ENCODE data around the gene PLEKHA1.

PLEKHA1 gene

GRCh38 chr10:122417667-122418066, 43.2 kb downstream of the PLEKHA1 start:
- H3K4me2 ChIP-seq (ENCODE audit: low read length, poor library complexity, severe bottlenecking), result no peak overlapping the region
- no peaks in the 10 kb centered on the region for H3K9me3 ChIP-seq (ENCODE audit: control insufficient read depth, low read length)
- peaks cover 3 to 41% of the 10 kb centered on the region in 2 experiments for H3K36me3 ChIP-seq (ENCODE audit: control insufficient read depth in 1 of 2, insufficient read depth in 2 of 2, low read depth in 1 of 2, low read length in 2 of 2)
- H2BK120ac ChIP-seq (ENCODE audit: low read depth, low read length), result no peak overlapping the region
- no peak overlapping the region for H3K23ac ChIP-seq (ENCODE audit: low read length in 2 of 2)
- H2BK15ac ChIP-seq (ENCODE audit: low read depth, poor library complexity, severe bottlenecking), result no peak overlapping the region
- peaks cover 18% of the 10 kb centered on the region for H3K79me1 ChIP-seq (replicated peaks; ENCODE audit: low read length, poor library complexity, severe bottlenecking)
- no peak for DNase-seq
- H3K9ac ChIP-seq (ENCODE audit: low read length), result no peak overlapping the region
- H3K27me3 ChIP-seq (ENCODE audit: control insufficient read depth in 1 of 2, insufficient read depth in 1 of 2, low read length in 2 of 2), result no peaks in the 10 kb centered on the region
- 94% methylated on average over 2 of the region's 2 CpGs for WGBS
- H4K91ac ChIP-seq (ENCODE audit: low read length), result no peak overlapping the region
- no peak overlapping the region for H3K18ac ChIP-seq (ENCODE audit: low read depth in 1 of 2, low read length in 2 of 2)
- no peak overlapping the region for H2BK5ac ChIP-seq (ENCODE audit: low read depth, low read length, poor library complexity, severe bottlenecking)
- H2BK12ac ChIP-seq (ENCODE audit: low read length in 2 of 2), result no peak overlapping the region
- no peak overlapping the region for H3K27ac ChIP-seq (ENCODE audit: low read length, poor library complexity, severe bottlenecking)
- H2AFZ ChIP-seq (ENCODE audit: low read depth, low read length), result no peak overlapping the region
- no peak overlapping the region for H3K4ac ChIP-seq (ENCODE audit: low read depth in 1 of 2, low read length in 2 of 2)
- no peak overlapping the region for H3K4me3 ChIP-seq (ENCODE audit: insufficient read depth in 1 of 2, low read depth in 1 of 2, low read length in 2 of 2)
- H3K14ac ChIP-seq (ENCODE audit: low read length in 2 of 2), result no peak overlapping the region
- no peaks in the 10 kb centered on the region for H3K4me1 ChIP-seq (ENCODE audit: control insufficient read depth, insufficient read depth, low read depth, low read length)
- H4K8ac ChIP-seq (ENCODE audit: low read length), result no peak overlapping the region
- no peak overlapping the region for H2AK5ac ChIP-seq (ENCODE audit: low read length, severe bottlenecking)

GRCh38 chr10:122419016-122419415, 44.5 kb downstream of the PLEKHA1 start:
- peaks cover 3 to 35% of the 10 kb centered on the region in 2 experiments for H3K36me3 ChIP-seq (ENCODE audit: control insufficient read depth in 1 of 2, insufficient read depth in 2 of 2, low read depth in 1 of 2, low read length in 2 of 2)
- H2BK5ac ChIP-seq (ENCODE audit: low read depth, low read length, poor library complexity, severe bottlenecking), result no peak overlapping the region
- H3K18ac ChIP-seq (ENCODE audit: low read depth in 1 of 2, low read length in 2 of 2), result no peak overlapping the region
- no peak overlapping the region for H2AFZ ChIP-seq (ENCODE audit: low read depth, low read length)
- H3K23ac ChIP-seq (ENCODE audit: low read length in 2 of 2), result no peak overlapping the region
- H3K27ac ChIP-seq (ENCODE audit: low read length, poor library complexity, severe bottlenecking), result no peak overlapping the region
- no peak overlapping the region for H2BK120ac ChIP-seq (ENCODE audit: low read depth, low read length)
- H3K9ac ChIP-seq (ENCODE audit: low read length), result no peak overlapping the region
- H4K8ac ChIP-seq (ENCODE audit: low read length), result no peak overlapping the region
- H3K9me3 ChIP-seq (ENCODE audit: control insufficient read depth, low read length), result no peaks in the 10 kb centered on the region
- no peaks in the 10 kb centered on the region for H3K27me3 ChIP-seq (ENCODE audit: control insufficient read depth in 1 of 2, insufficient read depth in 1 of 2, low read length in 2 of 2)
- 100% methylated on average over 1 of the region's 1 CpG for WGBS
- H2AK5ac ChIP-seq (ENCODE audit: low read length, severe bottlenecking), result no peak overlapping the region
- H3K14ac ChIP-seq (ENCODE audit: low read length in 2 of 2), result no peak overlapping the region
- no peak overlapping the region for H3K4me2 ChIP-seq (ENCODE audit: low read length, poor library complexity, severe bottlenecking)
- H3K4me1 ChIP-seq (ENCODE audit: control insufficient read depth, insufficient read depth, low read depth, low read length), result no peaks in the 10 kb centered on the region
- H4K91ac ChIP-seq (ENCODE audit: low read length), result no peak overlapping the region
- H2BK12ac ChIP-seq (ENCODE audit: low read length in 2 of 2), result no peak overlapping the region
- H3K4me3 ChIP-seq (ENCODE audit: insufficient read depth in 1 of 2, low read depth in 1 of 2, low read length in 2 of 2), result no peak overlapping the region
- H2BK15ac ChIP-seq (ENCODE audit: low read depth, poor library complexity, severe bottlenecking), result no peak overlapping the region
- DNase-seq, result no peak
- H3K4ac ChIP-seq (ENCODE audit: low read depth in 1 of 2, low read length in 2 of 2), result no peak overlapping the region
- peaks cover 18% of the 10 kb centered on the region for H3K79me1 ChIP-seq (replicated peaks; ENCODE audit: low read length, poor library complexity, severe bottlenecking)

- Histone ChIP-seq H2AK5ac (ENCODE audit: low read length, severe bottlenecking) (no peak overlapping the region), H3K9ac (ENCODE audit: low read length) (peak overlapping the region; percentile 71), H3K23ac (ENCODE audit: low read length in 2 of 2) (no peak overlapping the region), H2BK120ac (ENCODE audit: low read depth, low read length) (no peak overlapping the region), H2BK15ac (ENCODE audit: low read depth, poor library complexity, severe bottlenecking) (no peak overlapping the region), H3K27me3 (ENCODE audit: control insufficient read depth in 1 of 2, insufficient read depth in 1 of 2, low read length in 2 of 2) (no peaks in the 10 kb centered on the region), H3K4me1 (ENCODE audit: control insufficient read depth, insufficient read depth, low read depth, low read length) (no peaks in the 10 kb centered on the region), H3K9me3 (ENCODE audit: control insufficient read depth, low read length) (no peaks in the 10 kb centered on the region), H3K14ac (ENCODE audit: low read length in 2 of 2) (no peak overlapping the region), H3K79me1 (replicated peaks; ENCODE audit: low read length, poor library complexity, severe bottlenecking) (peaks cover 16% of the 10 kb centered on the region), H3K27ac (ENCODE audit: low read length, poor library complexity, severe bottlenecking) (no peak overlapping the region), H3K4me3 (ENCODE audit: insufficient read depth in 1 of 2, low read depth in 1 of 2, low read length in 2 of 2) (peak overlapping the region in 1 of 2 experiments; percentile 5), H2AFZ (ENCODE audit: low read depth, low read length) (no peak overlapping the region), H3K4ac (ENCODE audit: low read depth in 1 of 2, low read length in 2 of 2) (no peak overlapping the region), H4K8ac (ENCODE audit: low read length) (no peak overlapping the region), H3K4me2 (ENCODE audit: low read length, poor library complexity, severe bottlenecking) (no peak overlapping the region), H4K91ac (ENCODE audit: low read length) (no peak overlapping the region), H2BK5ac (ENCODE audit: low read depth, low read length, poor library complexity, severe bottlenecking) (no peak overlapping the region), H2BK12ac (ENCODE audit: low read length in 2 of 2) (no peak overlapping the region), H3K36me3 (ENCODE audit: control insufficient read depth in 1 of 2, insufficient read depth in 2 of 2, low read depth in 1 of 2, low read length in 2 of 2) (peaks cover 3 to 37% of the 10 kb centered on the region in 2 experiments), H3K18ac (ENCODE audit: low read depth in 1 of 2, low read length in 2 of 2) (no peak overlapping the region)
- WGBS, result 50% methylated on average over 1 of the region's 3 CpGs
- DNase-seq, result no peak
Observed at GRCh38 chr10:122419876-122420623, 45.5 kb downstream of the PLEKHA1 start.

GRCh38 chr10:122420624-122421007, 46.1 kb downstream of the PLEKHA1 start:
- H2BK5ac ChIP-seq (ENCODE audit: low read depth, low read length, poor library complexity, severe bottlenecking), result no peak overlapping the region
- no peak overlapping the region for H3K14ac ChIP-seq (ENCODE audit: low read length in 2 of 2)
- H4K8ac ChIP-seq (ENCODE audit: low read length), result no peak overlapping the region
- H2AFZ ChIP-seq (ENCODE audit: low read depth, low read length), result no peak overlapping the region
- no peak overlapping the region for H2BK12ac ChIP-seq (ENCODE audit: low read length in 2 of 2)
- H2AK5ac ChIP-seq (ENCODE audit: low read length, severe bottlenecking), result no peak overlapping the region
- no peak overlapping the region for H4K91ac ChIP-seq (ENCODE audit: low read length)
- no peak overlapping the region for H2BK120ac ChIP-seq (ENCODE audit: low read depth, low read length)
- H3K4me3 ChIP-seq (ENCODE audit: insufficient read depth in 1 of 2, low read depth in 1 of 2, low read length in 2 of 2), result peak overlapping the region in 1 of 2 experiments; percentile 60
- peaks cover 5 to 38% of the 10 kb centered on the region in 2 experiments for H3K36me3 ChIP-seq (ENCODE audit: control insufficient read depth in 1 of 2, insufficient read depth in 2 of 2, low read depth in 1 of 2, low read length in 2 of 2)
- H3K4me1 ChIP-seq (ENCODE audit: control insufficient read depth, insufficient read depth, low read depth, low read length), result no peaks in the 10 kb centered on the region
- no peak overlapping the region for H3K18ac ChIP-seq (ENCODE audit: low read depth in 1 of 2, low read length in 2 of 2)
- H3K9me3 ChIP-seq (ENCODE audit: control insufficient read depth, low read length), result no peaks in the 10 kb centered on the region
- no peaks in the 10 kb centered on the region for H3K27me3 ChIP-seq (ENCODE audit: control insufficient read depth in 1 of 2, insufficient read depth in 1 of 2, low read length in 2 of 2)
- H3K9ac ChIP-seq (ENCODE audit: low read length), result peak overlapping the region; percentile 71
- peaks cover 14% of the 10 kb centered on the region for H3K79me1 ChIP-seq (replicated peaks; ENCODE audit: low read length, poor library complexity, severe bottlenecking)
- 97% methylated on average over 3 of the region's 3 CpGs for WGBS
- no peak overlapping the region for H3K4ac ChIP-seq (ENCODE audit: low read depth in 1 of 2, low read length in 2 of 2)
- no peak for DNase-seq
- no peak overlapping the region for H3K4me2 ChIP-seq (ENCODE audit: low read length, poor library complexity, severe bottlenecking)
- no peak overlapping the region for H3K23ac ChIP-seq (ENCODE audit: low read length in 2 of 2)
- no peak overlapping the region for H3K27ac ChIP-seq (ENCODE audit: low read length, poor library complexity, severe bottlenecking)
- no peak overlapping the region for H2BK15ac ChIP-seq (ENCODE audit: low read depth, poor library complexity, severe bottlenecking)

Measured in mesenchymal stem cell (in vitro differentiated cells and primary cell).